ENCODE data around the gene KRT2. TPM values are rescaled to one million over a fixed set of nuclear protein-coding genes. Genes with fewer than 3 reads are reported as not detected.

Gene KRT2
- total RNA-seq, 1 experiment from 2014 or later = not detected

DNA sequence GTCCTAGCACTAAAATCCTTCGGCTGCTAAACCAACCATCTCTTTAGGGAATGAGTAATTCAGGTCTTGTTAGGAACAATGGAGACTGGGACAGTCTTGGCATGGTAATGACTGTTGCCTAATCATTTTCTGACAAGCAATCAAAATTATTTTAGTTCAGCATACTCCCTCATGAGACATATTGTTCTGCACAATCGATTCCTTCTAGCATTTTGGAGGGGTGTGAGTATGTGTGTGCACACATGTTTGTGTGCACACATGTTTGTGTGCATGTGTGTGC, 30.3 kb upstream of the KRT2 start:
- CTCF ChIA-PET = no interaction called here
- Mint-ChIP-seq H3K27me3 (ENCODE audit: insufficient read depth, unreplicated experiment) (peaks cover 59% of the 10 kb centered on the region), H3K4me1 (ENCODE audit: insufficient read depth, unreplicated experiment) (peaks cover 6% of the 10 kb centered on the region), H3K9me3 (ENCODE audit: unreplicated experiment) (no peaks in the 10 kb centered on the region), H3K36me3 (ENCODE audit: insufficient read depth, unreplicated experiment) (no peaks in the 10 kb centered on the region), H3K4me3 (ENCODE audit: unreplicated experiment) (no peak overlapping the region), H3K27ac (ENCODE audit: low read depth, unreplicated experiment) (no peak overlapping the region)
- DNase-seq (ENCODE audit: unreplicated experiment) = peak; percentile 54
- intact Hi-C loops (cut with micrococcal nuclease) = no loop called here
- POLR2A ChIA-PET = no interaction called here
- no TSS peak for BruUV-seq (replicated peaks)
- no peak for TF ChIP-seq CTCF (IDR thresholded peaks at IDR 0.05; ENCODE audit: unreplicated experiment)

DNA sequence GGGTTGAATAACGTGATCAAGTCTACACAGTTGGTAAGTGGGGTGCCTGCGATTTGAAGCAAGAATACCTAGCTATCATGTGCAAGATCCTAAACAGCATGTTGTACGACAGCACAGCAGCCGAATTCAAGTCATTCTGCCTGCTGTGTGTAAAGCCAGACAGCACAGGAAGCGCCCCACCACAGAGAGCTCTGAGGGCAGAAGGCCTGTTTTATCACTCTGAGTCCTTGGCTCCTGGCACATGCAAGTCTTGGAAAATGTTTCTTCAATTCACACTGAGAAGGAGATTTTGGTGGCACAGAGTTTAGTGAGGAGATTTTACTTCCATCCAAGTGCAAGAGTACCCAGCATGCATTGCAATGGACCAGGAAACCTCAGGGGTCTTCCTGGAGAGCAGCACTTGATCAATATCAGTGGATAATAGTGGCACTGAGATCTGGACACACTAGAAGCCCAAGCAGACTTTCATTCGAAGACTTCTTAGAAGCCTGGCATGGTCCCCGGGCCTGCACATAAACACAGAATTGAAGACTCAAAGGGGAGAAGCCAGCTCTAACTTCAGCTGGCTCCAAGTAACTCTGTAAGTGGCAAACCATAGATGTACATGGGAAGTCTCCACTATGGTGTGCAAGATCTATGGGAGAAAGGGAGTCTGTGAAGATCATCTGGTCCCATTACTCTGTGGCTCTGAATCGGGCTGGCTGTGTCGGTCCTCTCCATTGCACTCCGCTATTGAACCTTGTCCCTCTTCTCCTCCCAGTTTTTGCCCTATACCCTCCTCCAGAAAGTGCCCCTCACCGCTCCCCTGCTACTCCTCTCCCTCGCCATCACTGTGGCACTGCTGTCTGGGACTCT, 29.7 kb upstream of the KRT2 start:
- Mint-ChIP-seq H3K36me3 (ENCODE audit: insufficient read depth, unreplicated experiment) (no peaks in the 10 kb centered on the region), H3K4me3 (ENCODE audit: unreplicated experiment) (no peak overlapping the region), H3K4me1 (ENCODE audit: insufficient read depth, unreplicated experiment) (peaks cover 6% of the 10 kb centered on the region), H3K27me3 (ENCODE audit: insufficient read depth, unreplicated experiment) (peaks cover 65% of the 10 kb centered on the region), H3K27ac (ENCODE audit: low read depth, unreplicated experiment) (no peak overlapping the region), H3K9me3 (ENCODE audit: unreplicated experiment) (no peaks in the 10 kb centered on the region)
- intact Hi-C loops (cut with micrococcal nuclease) = no loop called here
- BruUV-seq (replicated peaks) = no TSS peak
- CTCF ChIA-PET = no interaction called here
- TF ChIP-seq CTCF (IDR thresholded peaks at IDR 0.05; ENCODE audit: unreplicated experiment) = no peak
- POLR2A ChIA-PET = no interaction called here
- no peak for DNase-seq (ENCODE audit: unreplicated experiment)

GRCh38 chr12:52680363-52680762, 28.4 kb upstream of the KRT2 start, which contains the start of gene KRT1:
TSS of gene KRT1 (minus strand) at chr12:52680407. CDS start at chr12:52680348, 59 bp downstream.
- CTCF ChIA-PET = interaction anchor here (0.7 to 1.2 kb wide), 4 partner anchors 155 to 401 kb away, joined by 3 to 4 read pairs (median 3); no protein-coding TSS in a partner anchor
- POLR2A ChIA-PET = interaction anchor here (0.8 kb wide), 1 partner anchor 29 kb away, joined by 3 read pairs; no protein-coding TSS in a partner anchor
- DNase-seq (ENCODE audit: unreplicated experiment) = no peak
- no TSS peak for BruUV-seq (replicated peaks)
- Mint-ChIP-seq H3K9me3 (ENCODE audit: unreplicated experiment) (no peaks in the 10 kb centered on the region), H3K36me3 (ENCODE audit: insufficient read depth, unreplicated experiment) (no peaks in the 10 kb centered on the region), H3K27me3 (ENCODE audit: insufficient read depth, unreplicated experiment) (peaks cover 77% of the 10 kb centered on the region), H3K4me3 (ENCODE audit: unreplicated experiment) (no peak within 1 kb of the TSS), H3K4me1 (ENCODE audit: insufficient read depth, unreplicated experiment) (peaks cover 6% of the 10 kb centered on the region), H3K27ac (ENCODE audit: low read depth, unreplicated experiment) (no peak within 1 kb of the TSS)
- no peak for TF ChIP-seq CTCF (IDR thresholded peaks at IDR 0.05; ENCODE audit: unreplicated experiment)
- intact Hi-C loops (cut with micrococcal nuclease) = no loop called here

GRCh38 chr12:52679875-52680274, 27.9 kb upstream of the KRT2 start:
- DNase-seq (ENCODE audit: unreplicated experiment) = no peak
- peaks cover 6% of the 10 kb centered on the region for H3K4me1 Mint-ChIP-seq (ENCODE audit: insufficient read depth, unreplicated experiment)
- no peak for TF ChIP-seq CTCF (IDR thresholded peaks at IDR 0.05; ENCODE audit: unreplicated experiment)
- H3K36me3 Mint-ChIP-seq (ENCODE audit: insufficient read depth, unreplicated experiment) = no peaks in the 10 kb centered on the region
- CTCF ChIA-PET = interaction anchor here (0.8 to 1.2 kb wide), 2 partner anchors 155 to 186 kb away, joined by 3 to 4 read pairs; no protein-coding TSS in a partner anchor
- BruUV-seq (replicated peaks) = no TSS peak
- no peak overlapping the region for H3K4me3 Mint-ChIP-seq (ENCODE audit: unreplicated experiment)
- H3K9me3 Mint-ChIP-seq (ENCODE audit: unreplicated experiment) = no peaks in the 10 kb centered on the region
- POLR2A ChIA-PET = no interaction called here
- H3K27me3 Mint-ChIP-seq (ENCODE audit: insufficient read depth, unreplicated experiment) = peaks cover 77% of the 10 kb centered on the region
- H3K27ac Mint-ChIP-seq (ENCODE audit: low read depth, unreplicated experiment) = no peak overlapping the region
- intact Hi-C loops (cut with micrococcal nuclease) = no loop called here
